HG02981 (cell line): ENCODE data around the gene KRTAP13-2.

Experiments used
- ATAC-seq: cut with Tn5 transposase; IDR thresholded peaks from one replicate; pipeline ENCODE4 v1.9.1; 2021; ENCODE audit warnings: mild to moderate bottlenecking, moderate library complexity; ENCODE audit not compliant: unreplicated experiment

Gene KRTAP13-2

GRCh38 chr21:30372139-30372770, at the start of gene KRTAP13-2:
Gene KRTAP13-2 (minus strand): TSS chr21:30372271. CDS start chr21:30372213, 58 bp downstream.
- ATAC-seq = no peak

GRCh38 chr21:30415993-30416392, 43.9 kb upstream of the KRTAP13-2 start:
- no peak for ATAC-seq

- no peak for ATAC-seq
These were observed 36.9 kb upstream of the KRTAP13-2 start for GRCh38 chr21:30408782-30409494.

- ATAC-seq = no peak
These were observed 23.7 kb upstream of the KRTAP13-2 start, which contains the start of gene KRTAP13-1 for GRCh38 chr21:30395731-30396130. Gene KRTAP13-1 (plus strand): TSS chr21:30396031. CDS start chr21:30396087, 56 bp downstream.

- no peak for ATAC-seq
These were observed 19.5 kb upstream of the KRTAP13-2 start for GRCh38 chr21:30391492-30392025.

- ATAC-seq = no peak
These were observed 10.1 kb upstream of the KRTAP13-2 start for GRCh38 chr21:30382201-30382600.

- ATAC-seq = no peak
These were observed 16.2 kb downstream of the KRTAP13-2 start for GRCh38 chr21:30355906-30356305.

- ATAC-seq = no peak
These were observed 17.6 kb downstream of the KRTAP13-2 start for GRCh38 chr21:30354308-30355005.

- ATAC-seq = no peak
These were observed 20.5 kb downstream of the KRTAP13-2 start for GRCh38 chr21:30351534-30351933.

GRCh38 chr21:30349572-30349971, 22.5 kb downstream of the KRTAP13-2 start:
- ATAC-seq = no peak

GRCh38 chr21:30348506-30348905, 23.6 kb downstream of the KRTAP13-2 start, which contains the start of gene KRTAP23-1:
Gene KRTAP23-1 (minus strand): TSS chr21:30348606. CDS start chr21:30348606, 0 bp downstream.
- no peak for ATAC-seq

GRCh38 chr21:30345014-30345413, 27.1 kb downstream of the KRTAP13-2 start:
- no peak for ATAC-seq

- ATAC-seq = no peak
These were observed 31.1 kb downstream of the KRTAP13-2 start for GRCh38 chr21:30340714-30341573.

GRCh38 chr21:30338717-30339116, 33.4 kb downstream of the KRTAP13-2 start:
- ATAC-seq = no peak

GRCh38 chr21:30337772-30338171, 34.3 kb downstream of the KRTAP13-2 start:
- no peak for ATAC-seq

GRCh38 chr21:30337276-30337744, 34.8 kb downstream of the KRTAP13-2 start, which contains the start of gene KRTAP27-1:
Gene KRTAP27-1 (minus strand): TSS chr21:30337694. CDS start chr21:30337668, 26 bp downstream.
- no peak for ATAC-seq

GRCh38 chr21:30336596-30336995, 35.5 kb downstream of the KRTAP13-2 start:
- no peak for ATAC-seq

- ATAC-seq = no peak
These were observed 38.3 kb downstream of the KRTAP13-2 start for GRCh38 chr21:30333736-30334135.

- no peak for ATAC-seq
These were observed 39.4 kb downstream of the KRTAP13-2 start for GRCh38 chr21:30332681-30333080.

GRCh38 chr21:30329203-30329875, 42.7 kb downstream of the KRTAP13-2 start:
- ATAC-seq = no peak
